Caco-2 (cell line): ENCODE measurements around the gene ANXA3. TPM values are rescaled to one million over a fixed set of nuclear protein-coding genes. Genes with fewer than 3 reads are reported as not detected.

Experiments used
- BruUV-seq: library from RNA; stranded (reverse); fragments of 400-500 nt; replicated peaks from 2 replicates; lab custom pipeline; 2021; lab: Mats Ljungman, UMichigan
- CTCF ChIA-PET: fragments of 300-600 bp; sonication (Branson Sonifier 250); formaldehyde crosslinking; loops from one replicate; lab custom pipeline; 2022; ENCODE audit warnings: antibody characterized with exemption; lab: Charles Lee
- POLR2A ChIA-PET: fragments of 300-600 bp; sonication (Branson Sonifier 250); formaldehyde crosslinking; loops from one replicate; lab custom pipeline; 2022; ENCODE audit warnings: antibody characterized with exemption; lab: Charles Lee
- DNase-seq, 2 experiments: peaks; one replicate each; pipeline versions ENCODE4 v3.0.0 to v3.0.0-alpha.2; 2020 to 2022
- H3K27me3 ChIP-seq: replicated peaks from 2 replicates; pipeline ENCODE4 v1.6.0; 2011; ENCODE audit warnings: low read length; ENCODE audit not compliant: control insufficient read depth, insufficient read depth
- H3K36me3 ChIP-seq: 2 replicates; pipeline ENCODE4 v1.5.1; 2011; ENCODE audit warnings: low read length; ENCODE audit not compliant: control insufficient read depth, insufficient read depth
- H3K4me1 ChIP-seq: fragments of 250-450 bp; sonication (Bioruptor Pico); 2 replicates; pipeline ENCODE4 v1.5.1; 2020; ENCODE audit warnings: mild to moderate bottlenecking
- H3K4me3 ChIP-seq: 2 replicates; pipeline ENCODE4 v1.5.1; 2011; ENCODE audit warnings: low read depth, mild to moderate bottlenecking, control low read depth, low read length
- H3K9me3 ChIP-seq: fragments of 250-450 bp; sonication (Bioruptor Pico); 2 replicates; pipeline ENCODE4 v1.5.1; 2020; ENCODE audit warnings: mild to moderate bottlenecking, moderate library complexity
- H3K27ac Mint-ChIP-seq: one replicate; pipeline ENCODE4 v1.8.0; 2022; ENCODE audit warnings: mixed read lengths; ENCODE audit not compliant: unreplicated experiment
- H3K27me3 Mint-ChIP-seq: one replicate; pipeline ENCODE4 v1.8.0; 2022; ENCODE audit warnings: mixed read lengths; ENCODE audit not compliant: insufficient read depth, unreplicated experiment
- H3K36me3 Mint-ChIP-seq: one replicate; pipeline ENCODE4 v1.8.0; 2022; ENCODE audit warnings: mild to moderate bottlenecking, mixed read lengths; ENCODE audit not compliant: insufficient read depth, unreplicated experiment
- H3K4me1 Mint-ChIP-seq: one replicate; pipeline ENCODE4 v1.8.0; 2022; ENCODE audit warnings: low read depth, mixed read lengths; ENCODE audit not compliant: unreplicated experiment
- H3K4me3 Mint-ChIP-seq: one replicate; pipeline ENCODE4 v1.8.0; 2022; ENCODE audit warnings: mild to moderate bottlenecking, moderate library complexity, mixed read lengths; ENCODE audit not compliant: unreplicated experiment
- H3K9me3 Mint-ChIP-seq: one replicate; pipeline ENCODE4 v1.8.0; 2022; ENCODE audit warnings: mixed read lengths; ENCODE audit not compliant: unreplicated experiment
- intact Hi-C: fragments of 100-400 bp; cut with micrococcal nuclease; formaldehyde crosslinking; loops from one replicate; pipeline ENCODE4 v1.10.0; 2022; ENCODE audit not compliant: unreplicated experiment
- total RNA-seq: library from RNA; stranded (reverse); gene quantifications from 2 replicates; pipeline ENCODE4 v1.2.3, GENCODE V29; 2022
- TF ChIP-seq, protein P1 (sequence below), 2 experiments: fragments of 200-600 bp in 1 of 2; IDR thresholded peaks; 1 replicate in 1 of 2; 2 replicates in 1 of 2; pipeline versions ENCODE4 v1.5.1 to v1.8.0; 2011 to 2022; ENCODE audit warnings: antibody characterized with exemption in 1 of 2, control low read depth in 1 of 2, inconsistent platforms in 1 of 2, low read depth in 1 of 2, low read length in 1 of 2, mild to moderate bottlenecking in 1 of 2, moderate library complexity in 1 of 2; ENCODE audit not compliant: insufficient read depth in 1 of 2, severe bottlenecking in 1 of 2, unreplicated experiment in 1 of 2

The ANXA3 gene
- total RNA-seq, 1 experiment from 2014 or later: 361 TPM

DNA sequence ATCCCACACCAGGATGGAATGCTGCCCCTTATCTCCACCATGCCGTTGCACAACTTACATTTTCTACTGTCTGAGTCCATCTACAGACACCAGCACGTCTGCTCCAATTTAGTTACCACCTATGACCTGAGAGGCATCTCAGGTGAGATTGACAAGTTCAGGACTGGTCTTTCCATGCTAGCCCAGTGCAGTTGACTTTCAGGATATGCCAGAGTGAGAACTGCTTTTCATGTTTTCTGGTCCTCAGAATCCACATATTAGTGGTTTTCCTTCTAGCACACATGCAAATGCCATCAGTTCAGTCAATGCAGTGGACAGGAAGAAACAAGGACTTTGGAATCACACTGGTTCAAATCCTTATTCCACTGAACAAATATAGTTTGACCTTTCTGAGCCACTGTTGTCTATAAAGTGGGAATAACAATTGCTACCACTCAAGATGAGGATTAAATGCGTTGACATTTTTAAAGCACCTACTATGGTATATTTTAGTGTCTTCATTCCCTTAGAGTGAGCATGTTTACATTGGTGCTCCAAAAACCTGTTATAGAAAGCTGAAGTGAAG is 38.1 kb upstream of the ANXA3 start:
- Mint-ChIP-seq H3K9me3 (no peaks in the 10 kb centered on the region), H3K36me3 (no peaks in the 10 kb centered on the region), H3K27me3 (no peaks in the 10 kb centered on the region), H3K4me1 (peaks cover 11% of the 10 kb centered on the region), H3K27ac (no peak overlapping the region), H3K4me3 (no peak overlapping the region)
- TF ChIP-seq, protein P1, sequence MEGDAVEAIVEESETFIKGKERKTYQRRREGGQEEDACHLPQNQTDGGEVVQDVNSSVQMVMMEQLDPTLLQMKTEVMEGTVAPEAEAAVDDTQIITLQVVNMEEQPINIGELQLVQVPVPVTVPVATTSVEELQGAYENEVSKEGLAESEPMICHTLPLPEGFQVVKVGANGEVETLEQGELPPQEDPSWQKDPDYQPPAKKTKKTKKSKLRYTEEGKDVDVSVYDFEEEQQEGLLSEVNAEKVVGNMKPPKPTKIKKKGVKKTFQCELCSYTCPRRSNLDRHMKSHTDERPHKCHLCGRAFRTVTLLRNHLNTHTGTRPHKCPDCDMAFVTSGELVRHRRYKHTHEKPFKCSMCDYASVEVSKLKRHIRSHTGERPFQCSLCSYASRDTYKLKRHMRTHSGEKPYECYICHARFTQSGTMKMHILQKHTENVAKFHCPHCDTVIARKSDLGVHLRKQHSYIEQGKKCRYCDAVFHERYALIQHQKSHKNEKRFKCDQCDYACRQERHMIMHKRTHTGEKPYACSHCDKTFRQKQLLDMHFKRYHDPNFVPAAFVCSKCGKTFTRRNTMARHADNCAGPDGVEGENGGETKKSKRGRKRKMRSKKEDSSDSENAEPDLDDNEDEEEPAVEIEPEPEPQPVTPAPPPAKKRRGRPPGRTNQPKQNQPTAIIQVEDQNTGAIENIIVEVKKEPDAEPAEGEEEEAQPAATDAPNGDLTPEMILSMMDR (IDR thresholded peaks at IDR 0.05; ENCODE audit: insufficient read depth in 1 of 2, low read depth in 1 of 2, low read length in 1 of 2, severe bottlenecking in 1 of 2, unreplicated experiment in 1 of 2): no peak
- H3K36me3 ChIP-seq: peaks cover 6% of the 10 kb centered on the region
- ChIA-PET CTCF (no interaction called here), POLR2A (no interaction called here)
- DNase-seq: peak in 1 of 2 experiments; percentile 20
- H3K9me3 ChIP-seq: no peaks in the 10 kb centered on the region
- peaks cover 11% of the 10 kb centered on the region for H3K4me1 ChIP-seq
- no peak overlapping the region for H3K4me3 ChIP-seq
- H3K27me3 ChIP-seq: no peaks in the 10 kb centered on the region
- no TSS peak for BruUV-seq
- intact Hi-C loops: loop anchor here (10.0 kb wide), 2 partner anchors 179 to 339 kb away; no protein-coding TSS in a partner anchor

DNA sequence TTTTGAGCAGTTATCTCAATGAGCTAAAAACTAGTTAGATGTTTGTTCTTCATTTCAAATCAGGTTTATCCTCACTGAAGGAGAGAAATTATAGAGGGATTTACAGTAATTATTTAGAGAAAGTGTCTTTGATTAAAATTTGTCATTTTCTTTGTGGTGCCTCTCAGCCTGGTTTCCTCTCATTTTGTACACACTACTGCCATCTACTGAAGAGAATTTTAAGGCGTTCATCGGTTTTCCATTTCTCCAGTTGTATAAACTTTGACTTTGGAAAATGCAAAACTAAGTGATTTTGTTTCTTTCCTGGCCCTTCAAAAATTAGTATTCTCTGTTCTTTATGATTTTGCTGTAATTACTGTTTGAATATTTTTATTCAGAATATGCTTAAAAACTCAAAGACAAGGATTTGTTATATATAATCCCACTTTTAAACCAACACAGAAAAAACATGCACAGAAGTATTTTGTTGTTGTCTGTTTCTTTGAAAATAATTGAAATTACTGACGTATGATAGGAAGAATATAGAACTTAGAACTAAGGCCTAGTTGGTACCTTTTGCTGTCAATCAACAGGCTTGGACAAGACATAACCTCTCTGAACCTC is 34.4 kb upstream of the ANXA3 start:
- TF ChIP-seq, protein P1 (IDR thresholded peaks at IDR 0.05; ENCODE audit: insufficient read depth in 1 of 2, low read depth in 1 of 2, low read length in 1 of 2, severe bottlenecking in 1 of 2, unreplicated experiment in 1 of 2): peak; percentile 54 to 55
- ChIA-PET CTCF (no interaction called here), POLR2A (no interaction called here)
- Histone ChIP-seq H3K4me1 (peaks cover 11% of the 10 kb centered on the region), H3K36me3 (peaks cover 3% of the 10 kb centered on the region; the same call in 1 of the 2 replicates), H3K27me3 (no peaks in the 10 kb centered on the region), H3K9me3 (no peaks in the 10 kb centered on the region), H3K4me3 (no peak overlapping the region)
- no TSS peak for BruUV-seq
- Mint-ChIP-seq H3K27me3 (no peaks in the 10 kb centered on the region), H3K9me3 (no peaks in the 10 kb centered on the region), H3K4me3 (no peak overlapping the region), H3K27ac (no peak overlapping the region), H3K36me3 (peaks cover 7% of the 10 kb centered on the region), H3K4me1 (peaks cover 11% of the 10 kb centered on the region)
- intact Hi-C loops: loop anchor here (1.0 to 10.0 kb wide), 5 partner anchors 182 to 558 kb away; no protein-coding TSS in a partner anchor
- DNase-seq: peak in 1 of 2 experiments; percentile 37

DNA sequence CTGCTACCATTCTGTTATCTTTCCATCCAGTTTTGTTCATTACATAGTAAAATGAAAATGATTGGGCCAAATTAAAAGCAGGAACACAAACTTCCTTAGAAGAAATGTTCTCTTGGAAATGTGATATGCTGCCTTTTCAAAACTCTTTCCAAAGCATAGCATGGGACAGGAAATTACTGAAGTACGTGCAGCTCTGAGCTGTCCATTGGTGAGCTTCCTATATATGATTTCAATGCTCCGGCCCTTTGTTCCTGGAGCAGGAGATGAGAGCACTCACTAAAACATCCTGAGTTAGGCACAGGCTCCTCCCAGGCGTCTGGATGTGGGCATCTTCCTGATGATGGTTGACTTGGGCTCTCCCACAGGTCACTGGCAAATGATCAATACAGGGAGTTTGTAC is 33.0 kb upstream of the ANXA3 start:
- H3K4me3 ChIP-seq: no peak overlapping the region
- DNase-seq: no peak
- ChIA-PET POLR2A (no interaction called here), CTCF (interaction anchor here (0.8 kb wide), 1 partner anchor 459 kb away, joined by 3 read pairs; no protein-coding TSS in a partner anchor)
- Mint-ChIP-seq H3K4me3 (no peak overlapping the region), H3K9me3 (no peaks in the 10 kb centered on the region), H3K36me3 (peaks cover 7% of the 10 kb centered on the region), H3K27me3 (no peaks in the 10 kb centered on the region), H3K27ac (no peak overlapping the region), H3K4me1 (peaks cover 11% of the 10 kb centered on the region)
- H3K27me3 ChIP-seq: no peaks in the 10 kb centered on the region
- no peaks in the 10 kb centered on the region for H3K9me3 ChIP-seq
- BruUV-seq: no TSS peak
- intact Hi-C loops: loop anchor here (10.0 kb wide), 2 partner anchors 184 to 344 kb away; no protein-coding TSS in a partner anchor
- H3K4me1 ChIP-seq: peaks cover 2% of the 10 kb centered on the region; the same call in 1 of the 2 replicates
- peaks cover 3% of the 10 kb centered on the region for H3K36me3 ChIP-seq
- TF ChIP-seq, protein P1 (IDR thresholded peaks at IDR 0.05; ENCODE audit: insufficient read depth in 1 of 2, low read depth in 1 of 2, low read length in 1 of 2, severe bottlenecking in 1 of 2, unreplicated experiment in 1 of 2): no peak
